Natural killer cell (primary cell): ENCODE data around the gene SEMA5A. TPM values are rescaled to one million over a fixed set of nuclear protein-coding genes. Genes with fewer than 3 reads are reported as not detected.

Experiments
- ATAC-seq, 3 donors: fragments of 150-1000 bp in 2 of 3; fragments of 200-7000 bp in 1 of 3; cut with Tn5 transposase; 1 replicate in 1 of 3; 2 replicates in 2 of 3; pipeline ENCODE4 v1.10.0; 2021; ENCODE audit warnings: mild to moderate bottlenecking in 2 of 3, moderate library complexity in 2 of 3
- DNase-seq, 2 donors: peaks; one replicate each; pipeline versions ENCODE4 v3.0.0 to v3.0.0-alpha.2; 2013 to 2021; ENCODE audit warnings: mixed read lengths in 1 of 2
- H3K27ac ChIP-seq: one replicate; pipeline ENCODE4 v1.5.1; 2013; ENCODE audit warnings: mild to moderate bottlenecking, low read length
- H3K27me3 ChIP-seq: one replicate; pipeline ENCODE4 v1.6.1; 2013; ENCODE audit warnings: low read length; ENCODE audit not compliant: control insufficient read depth, insufficient read depth
- H3K36me3 ChIP-seq: one replicate; pipeline ENCODE4 v1.6.1; 2013; ENCODE audit warnings: low read length; ENCODE audit not compliant: control insufficient read depth, insufficient read depth
- H3K4me1 ChIP-seq: one replicate; pipeline ENCODE4 v1.6.1; 2013; ENCODE audit warnings: low read length; ENCODE audit not compliant: control insufficient read depth, insufficient read depth
- H3K4me3 ChIP-seq: one replicate; pipeline ENCODE4 v1.5.1; 2013; ENCODE audit warnings: low read length
- H3K9me3 ChIP-seq: one replicate; pipeline ENCODE4 v1.6.1; 2013; ENCODE audit warnings: low read length; ENCODE audit not compliant: control insufficient read depth, insufficient read depth
- H3K27ac Mint-ChIP-seq, 2 donors: one replicate each; pipeline ENCODE4 v1.8.0; 2022; ENCODE audit warnings: mild to moderate bottlenecking in 2 of 2, mixed read lengths in 2 of 2, moderate library complexity in 1 of 2
- H3K27me3 Mint-ChIP-seq, 2 donors: one replicate each; pipeline ENCODE4 v1.8.0; 2022; ENCODE audit warnings: low read depth in 2 of 2, mixed read lengths in 2 of 2
- H3K36me3 Mint-ChIP-seq: one replicate; pipeline ENCODE4 v1.8.0; 2022; ENCODE audit warnings: mixed read lengths
- H3K4me1 Mint-ChIP-seq, 2 donors: one replicate each; pipeline ENCODE4 v1.8.0; 2022; ENCODE audit warnings: mixed read lengths in 2 of 2
- H3K4me3 Mint-ChIP-seq: one replicate; pipeline ENCODE4 v1.8.0; 2022; ENCODE audit warnings: mild to moderate bottlenecking, moderate library complexity, mixed read lengths
- H3K9me3 Mint-ChIP-seq, 2 donors: one replicate each; pipeline ENCODE4 v1.8.0; 2022; ENCODE audit warnings: mixed read lengths in 2 of 2
- CTCF ChIP-seq: fragments of 200-600 bp; IDR thresholded peaks from one replicate; pipeline ENCODE4 v1.8.0; 2022; ENCODE audit warnings: antibody characterized with exemption
- WGBS: methylation state at CpG from one replicate; pipeline ENCODE4 v1.1.7; 2013; ENCODE audit warnings: missing lambda C conversion rate; ENCODE audit not compliant: insufficient coverage; 5-methylcytosine and 5-hydroxymethylcytosine counted together
- intact Hi-C: fragments of 100-400 bp; cut with micrococcal nuclease; formaldehyde crosslinking; loops from one replicate; pipeline ENCODE4 v1.14.2; 2022
- total RNA-seq, 4 donors: library from RNA; stranded (reverse); fragments of 120-200 nt in 1 of 4; gene quantifications; one replicate each; pipeline versions ENCODE4 v1.2.3 to v1.2.4, GENCODE V29; 2013 to 2022

SEMA5A gene
- total RNA-seq, 3 donors from 2014 or later (not counting 1 experiment from before 2014, with no cell fraction given), result 0.15 TPM; not detected in 2

- Mint-ChIP-seq H3K27me3 (no peaks in the 10 kb centered on the region), H3K4me1 (no peaks in the 10 kb centered on the region), H3K4me3 (no peak overlapping the region), H3K36me3 (no peaks in the 10 kb centered on the region), H3K27ac (no peak overlapping the region), H3K9me3 (peaks cover 6 to 10% of the 10 kb centered on the region in 2 donors)
- H3K36me3 ChIP-seq, result no peaks in the 10 kb centered on the region
- ATAC-seq (no peak), DNase-seq (no peak)
- H3K4me3 ChIP-seq, result no peak overlapping the region
- no peak overlapping the region for H3K27ac ChIP-seq
- TF ChIP-seq CTCF, result no peak
- H3K27me3 ChIP-seq, result no peaks in the 10 kb centered on the region
- no peaks in the 10 kb centered on the region for H3K4me1 ChIP-seq
- intact Hi-C loops, result no loop called here
- no peaks in the 10 kb centered on the region for H3K9me3 ChIP-seq
- WGBS, result 76% methylated on average over 3 of the region's 4 CpGs
Measured at GRCh38 chr5:9140202-9140601, 405.7 kb downstream of the SEMA5A start.

GRCh38 chr5:9139344-9139743 is 406.5 kb downstream of the SEMA5A start:
- peaks cover 4 to 10% of the 10 kb centered on the region in 2 donors for H3K9me3 Mint-ChIP-seq
- no peak for ATAC-seq
- H3K4me1 ChIP-seq, result no peaks in the 10 kb centered on the region
- intact Hi-C loops, result no loop called here
- no peaks in the 10 kb centered on the region for H3K36me3 Mint-ChIP-seq
- H3K36me3 ChIP-seq, result no peaks in the 10 kb centered on the region
- H3K27me3 ChIP-seq, result no peaks in the 10 kb centered on the region
- no peaks in the 10 kb centered on the region for H3K4me1 Mint-ChIP-seq
- H3K4me3 ChIP-seq, result no peak overlapping the region
- TF ChIP-seq CTCF, result no peak
- H3K4me3 Mint-ChIP-seq, result no peak overlapping the region
- no peak overlapping the region for H3K27ac ChIP-seq
- H3K27ac Mint-ChIP-seq, result no peak overlapping the region
- no peak for DNase-seq
- H3K9me3 ChIP-seq, result no peaks in the 10 kb centered on the region
- H3K27me3 Mint-ChIP-seq, result no peaks in the 10 kb centered on the region

GRCh38 chr5:9128136-9128535 is 417.7 kb downstream of the SEMA5A start:
- no peak overlapping the region for H3K27ac ChIP-seq
- 79% methylated on average over 2 of the region's 2 CpGs for WGBS
- H3K4me3 ChIP-seq, result no peak overlapping the region
- Mint-ChIP-seq H3K36me3 (no peaks in the 10 kb centered on the region), H3K27me3 (no peaks in the 10 kb centered on the region), H3K4me3 (no peak overlapping the region), H3K27ac (no peak overlapping the region), H3K9me3 (peaks cover 8 to 19% of the 10 kb centered on the region in 2 donors), H3K4me1 (no peaks in the 10 kb centered on the region)
- no peaks in the 10 kb centered on the region for H3K4me1 ChIP-seq
- H3K9me3 ChIP-seq, result no peaks in the 10 kb centered on the region
- no peak for TF ChIP-seq CTCF
- no peak for DNase-seq
- no peaks in the 10 kb centered on the region for H3K27me3 ChIP-seq
- intact Hi-C loops, result no loop called here
- H3K36me3 ChIP-seq, result no peaks in the 10 kb centered on the region
- no peak for ATAC-seq

GRCh38 chr5:9126490-9126889 is 419.4 kb downstream of the SEMA5A start:
- Mint-ChIP-seq H3K4me1 (no peaks in the 10 kb centered on the region), H3K27me3 (no peaks in the 10 kb centered on the region), H3K27ac (no peak overlapping the region), H3K36me3 (no peaks in the 10 kb centered on the region), H3K4me3 (no peak overlapping the region), H3K9me3 (peaks cover 8 to 19% of the 10 kb centered on the region in 2 donors)
- DNase-seq (no peak), ATAC-seq (no peak)
- Histone ChIP-seq H3K36me3 (no peaks in the 10 kb centered on the region), H3K4me1 (no peaks in the 10 kb centered on the region), H3K27ac (no peak overlapping the region), H3K9me3 (no peaks in the 10 kb centered on the region), H3K4me3 (no peak overlapping the region), H3K27me3 (no peaks in the 10 kb centered on the region)
- 76% methylated on average over 1 of the region's 2 CpGs for WGBS
- TF ChIP-seq CTCF, result no peak
- intact Hi-C loops, result no loop called here
